K562 (cell line): Measurements from ENCODE around the gene ERCC1. TPM values are rescaled to one million over a fixed set of nuclear protein-coding genes. Genes with fewer than 3 reads are reported as not detected.

ENCODE experiments used
- ARNT ChIP-seq, 2 experiments: fragments of 450-650 bp; IDR thresholded peaks; 2 replicates each; pipeline ENCODE4 v1.6.1; 2016; ENCODE audit warnings: mild to moderate bottlenecking in 1 of 2
- ELF1 ChIP-seq: fragments of 200-800 bp; sonication (Bioruptor generic); IDR thresholded peaks from 2 replicates; pipeline ENCODE4 v1.6.1; 2016; ENCODE audit warnings: missing genetic modification characterization, missing compliant biosample characterization
- GABPA ChIP-seq: fragments of 200-800 bp; sonication (Bioruptor generic); conservative IDR thresholded peaks from 2 replicates; pipeline ENCODE4 v1.6.1; 2016; ENCODE audit warnings: low read depth, missing genetic modification characterization, missing compliant biosample characterization
- HMBOX1 ChIP-seq: sonication (generic); IDR thresholded peaks from 2 replicates; pipeline ENCODE4 v1.6.1; 2016
- NR2C1 ChIP-seq, 2 experiments: fragments of 450-650 bp; IDR thresholded peaks; 2 replicates each; pipeline ENCODE4 v1.6.1; 2017; ENCODE audit warnings: mild to moderate bottlenecking in 2 of 2, antibody characterized with exemption in 1 of 2, inconsistent platforms in 1 of 2, missing compliant biosample characterization in 1 of 2, missing genetic modification characterization in 1 of 2
- NR2C2 ChIP-seq, 2 experiments: fragments of 200-800 bp in 1 of 2; sonication (Bioruptor generic) in 1 of 2; sonication (generic) in 1 of 2; formaldehyde crosslinking in 1 of 2; IDR thresholded peaks; 2 replicates each; pipeline versions ENCODE4 v1.6.1 to v1.8.0; 2016 to 2022; ENCODE audit warnings: mild to moderate bottlenecking in 1 of 2, missing compliant biosample characterization in 1 of 2, missing genetic modification characterization in 1 of 2, missing genetic modification reagents in 1 of 2
- POLR2A ChIP-seq: fragments of 450-650 bp; conservative IDR thresholded peaks from 2 replicates; pipeline ENCODE4 v1.6.1; 2016
- POLR2AphosphoS5 ChIP-seq: IDR thresholded peaks from 2 replicates; pipeline ENCODE4 v1.6.1; 2011; ENCODE audit warnings: mild to moderate bottlenecking, low read depth, low read length, moderate library complexity; ENCODE audit not compliant: control insufficient read depth, insufficient read depth
- SMARCE1 ChIP-seq: fragments of 450-650 bp; IDR thresholded peaks from 2 replicates; pipeline ENCODE4 v1.7.1; 2016; ENCODE audit warnings: mild to moderate bottlenecking
- TBP ChIP-seq: optimal IDR thresholded peaks from 2 replicates; pipeline ENCODE3; 2011; ENCODE audit warnings: low read depth, low read length, improper control_type of control experiment
- polyA plus RNA-seq, 8 experiments: library from polyadenylated mRNA; depleted of rRNA in 4 of 8; stranded (reverse) in 5 of 8; unstranded in 3 of 8; fragments of >200 nt; fragmentation: Nextera tagmentation in 2 of 8; fragmentation: Illumina TruSeq in 1 of 8; extraction: Ambion mirVana in 2 of 8; extraction: Trizol in 1 of 8; gene quantifications; 2 replicates each; pipeline versions ENCODE4 v1.2.1 to v1.2.3, GENCODE V29; 2011 to 2014; ENCODE audit warnings: inconsistent platforms in 1 of 8, missing spikeins in 1 of 8
- total RNA-seq, 7 experiments: library from RNA; depleted of rRNA in 6 of 7; stranded (reverse); fragments of >200 nt in 6 of 7; fragmentation: Illumina TruSeq in 2 of 7; extraction: Trizol in 2 of 7; gene quantifications; 2 replicates each; pipeline versions ENCODE4 v1.2.1 to v1.2.3, GENCODE V29; 2011 to 2021; ENCODE audit warnings: low replicate concordance in 1 of 7
- TF ChIP-seq, protein P1 (sequence below): fragments of 200-800 bp; sonication (Bioruptor generic); IDR thresholded peaks from 2 replicates; pipeline ENCODE4 v1.6.1; 2017; ENCODE audit warnings: missing genetic modification characterization, missing compliant biosample characterization
- TF ChIP-seq, protein P2 (sequence below): IDR thresholded peaks from 2 replicates; pipeline ENCODE4 v1.6.1; 2016; ENCODE audit warnings: missing genetic modification characterization, missing compliant biosample characterization
- TF ChIP-seq, protein P3 (sequence below): fragments of 200-800 bp; sonication (Bioruptor generic); IDR thresholded peaks from 2 replicates; pipeline ENCODE4 v1.6.1; 2016; ENCODE audit warnings: missing genetic modification characterization, missing compliant biosample characterization

The ERCC1 gene
- total and polyA plus RNA-seq, 9 of the 15 experiments (the other 6 are each of a cell fraction or from before 2014, with no cell fraction given): 9.3 to 92.6 (median 60.0) TPM

- TF ChIP-seq POLR2AphosphoS5 (0 out of 2 replicates have a peak, but pooled peaks have one; percentile 9), ARNT (IDR thresholded peaks at IDR 0.05) (peak in 1 of 2 experiments; percentile 57; a peak in 1 of 4 replicates), ELF1 (tag) (peak; percentile 59), NR2C1 (IDR thresholded peaks at IDR 0.05) (peak; percentile 50), NR2C1 (tag; IDR thresholded peaks at IDR 0.05) (peak; percentile 52), NR2C2 (CRISPR knock-in tag; IDR thresholded peaks at IDR 0.05) (peak; percentile 47; the same call in 1 of the 2 replicates), NR2C2 (tag; IDR thresholded peaks at IDR 0.05) (peak; percentile 80; the same call in 1 of the 2 replicates), TBP (peak; percentile 63), HMBOX1 (peak; percentile 89), POLR2A (0 out of 2 replicates have a peak, but pooled peaks have one; percentile 74), SMARCE1 (0 out of 2 replicates have a peak, but pooled peaks have one; percentile 57), GABPA (tag) (peak; percentile 51; the same call in 1 of the 2 replicates)
- TF ChIP-seq, protein P1, sequence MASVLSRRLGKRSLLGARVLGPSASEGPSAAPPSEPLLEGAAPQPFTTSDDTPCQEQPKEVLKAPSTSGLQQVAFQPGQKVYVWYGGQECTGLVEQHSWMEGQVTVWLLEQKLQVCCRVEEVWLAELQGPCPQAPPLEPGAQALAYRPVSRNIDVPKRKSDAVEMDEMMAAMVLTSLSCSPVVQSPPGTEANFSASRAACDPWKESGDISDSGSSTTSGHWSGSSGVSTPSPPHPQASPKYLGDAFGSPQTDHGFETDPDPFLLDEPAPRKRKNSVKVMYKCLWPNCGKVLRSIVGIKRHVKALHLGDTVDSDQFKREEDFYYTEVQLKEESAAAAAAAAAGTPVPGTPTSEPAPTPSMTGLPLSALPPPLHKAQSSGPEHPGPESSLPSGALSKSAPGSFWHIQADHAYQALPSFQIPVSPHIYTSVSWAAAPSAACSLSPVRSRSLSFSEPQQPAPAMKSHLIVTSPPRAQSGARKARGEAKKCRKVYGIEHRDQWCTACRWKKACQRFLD (CRISPR knock-in tag): 0 out of 2 replicates have a peak, but pooled peaks have one; percentile 38
- TF ChIP-seq, protein P2, sequence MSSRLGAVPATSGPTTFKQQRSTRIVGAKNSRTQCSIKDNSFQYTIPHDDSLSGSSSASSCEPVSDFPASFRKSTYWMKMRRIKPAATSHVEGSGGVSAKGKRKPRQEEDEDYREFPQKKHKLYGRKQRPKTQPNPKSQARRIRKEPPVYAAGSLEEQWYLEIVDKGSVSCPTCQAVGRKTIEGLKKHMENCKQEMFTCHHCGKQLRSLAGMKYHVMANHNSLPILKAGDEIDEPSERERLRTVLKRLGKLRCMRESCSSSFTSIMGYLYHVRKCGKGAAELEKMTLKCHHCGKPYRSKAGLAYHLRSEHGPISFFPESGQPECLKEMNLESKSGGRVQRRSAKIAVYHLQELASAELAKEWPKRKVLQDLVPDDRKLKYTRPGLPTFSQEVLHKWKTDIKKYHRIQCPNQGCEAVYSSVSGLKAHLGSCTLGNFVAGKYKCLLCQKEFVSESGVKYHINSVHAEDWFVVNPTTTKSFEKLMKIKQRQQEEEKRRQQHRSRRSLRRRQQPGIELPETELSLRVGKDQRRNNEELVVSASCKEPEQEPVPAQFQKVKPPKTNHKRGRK (tag): no peak
- TF ChIP-seq, protein P3, sequence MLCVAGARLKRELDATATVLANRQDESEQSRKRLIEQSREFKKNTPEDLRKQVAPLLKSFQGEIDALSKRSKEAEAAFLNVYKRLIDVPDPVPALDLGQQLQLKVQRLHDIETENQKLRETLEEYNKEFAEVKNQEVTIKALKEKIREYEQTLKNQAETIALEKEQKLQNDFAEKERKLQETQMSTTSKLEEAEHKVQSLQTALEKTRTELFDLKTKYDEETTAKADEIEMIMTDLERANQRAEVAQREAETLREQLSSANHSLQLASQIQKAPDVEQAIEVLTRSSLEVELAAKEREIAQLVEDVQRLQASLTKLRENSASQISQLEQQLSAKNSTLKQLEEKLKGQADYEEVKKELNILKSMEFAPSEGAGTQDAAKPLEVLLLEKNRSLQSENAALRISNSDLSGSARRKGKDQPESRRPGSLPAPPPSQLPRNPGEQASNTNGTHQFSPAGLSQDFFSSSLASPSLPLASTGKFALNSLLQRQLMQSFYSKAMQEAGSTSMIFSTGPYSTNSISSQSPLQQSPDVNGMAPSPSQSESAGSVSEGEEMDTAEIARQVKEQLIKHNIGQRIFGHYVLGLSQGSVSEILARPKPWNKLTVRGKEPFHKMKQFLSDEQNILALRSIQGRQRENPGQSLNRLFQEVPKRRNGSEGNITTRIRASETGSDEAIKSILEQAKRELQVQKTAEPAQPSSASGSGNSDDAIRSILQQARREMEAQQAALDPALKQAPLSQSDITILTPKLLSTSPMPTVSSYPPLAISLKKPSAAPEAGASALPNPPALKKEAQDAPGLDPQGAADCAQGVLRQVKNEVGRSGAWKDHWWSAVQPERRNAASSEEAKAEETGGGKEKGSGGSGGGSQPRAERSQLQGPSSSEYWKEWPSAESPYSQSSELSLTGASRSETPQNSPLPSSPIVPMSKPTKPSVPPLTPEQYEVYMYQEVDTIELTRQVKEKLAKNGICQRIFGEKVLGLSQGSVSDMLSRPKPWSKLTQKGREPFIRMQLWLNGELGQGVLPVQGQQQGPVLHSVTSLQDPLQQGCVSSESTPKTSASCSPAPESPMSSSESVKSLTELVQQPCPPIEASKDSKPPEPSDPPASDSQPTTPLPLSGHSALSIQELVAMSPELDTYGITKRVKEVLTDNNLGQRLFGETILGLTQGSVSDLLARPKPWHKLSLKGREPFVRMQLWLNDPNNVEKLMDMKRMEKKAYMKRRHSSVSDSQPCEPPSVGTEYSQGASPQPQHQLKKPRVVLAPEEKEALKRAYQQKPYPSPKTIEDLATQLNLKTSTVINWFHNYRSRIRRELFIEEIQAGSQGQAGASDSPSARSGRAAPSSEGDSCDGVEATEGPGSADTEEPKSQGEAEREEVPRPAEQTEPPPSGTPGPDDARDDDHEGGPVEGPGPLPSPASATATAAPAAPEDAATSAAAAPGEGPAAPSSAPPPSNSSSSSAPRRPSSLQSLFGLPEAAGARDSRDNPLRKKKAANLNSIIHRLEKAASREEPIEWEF: no peak
Measured at GRCh38 chr19:45450012-45450333, 26.3 kb upstream of the ERCC1 start (continued).
